ENCODE results near the gene RORC. TPM values are rescaled to one million over a fixed set of nuclear protein-coding genes. Genes with fewer than 3 reads are reported as not detected.
A peak's percentile ranks its signal among the peaks of the same experiment; 100 is the strongest.
"Not testable (repeated sequence)": the region's sequence is repeated elsewhere in the genome, so short reads cannot be mapped to it uniquely, and the experiment has no call there.

Gene RORC
- total RNA-seq, 1 experiment from 2014 or later = 0.03 TPM

- in situ Hi-C loops (cut with HindIII; ENCODE audit: low pct_unique_long_range_greater_than_20kb, low sequenced_read_pairs); DNase-seq (ENCODE audit: low read depth, low spot score): not testable (repeated sequence)
Observed at GRCh38 chr1:151768351-151769066, 63.1 kb downstream of the RORC start.

- no peak for DNase-seq (ENCODE audit: low read depth, low spot score)
- in situ Hi-C loops (cut with HindIII; ENCODE audit: low pct_unique_long_range_greater_than_20kb, low sequenced_read_pairs) = no loop called here
Observed at GRCh38 chr1:151763990-151764389, 67.6 kb downstream of the RORC start.

GRCh38 chr1:151762941-151763921 is 68.4 kb downstream of the RORC start, which contains the start of gene MRPL9:
MRPL9 (minus strand) TSS chr1:151763496; CDS start chr1:151763479, 17 bp downstream.
- in situ Hi-C loops (cut with HindIII; ENCODE audit: low pct_unique_long_range_greater_than_20kb, low sequenced_read_pairs) = no loop called here
- peak; percentile 84 for DNase-seq (ENCODE audit: low read depth, low spot score)

GRCh38 chr1:151760597-151761385 is 70.8 kb downstream of the RORC start:
- in situ Hi-C loops (cut with HindIII; ENCODE audit: low pct_unique_long_range_greater_than_20kb, low sequenced_read_pairs) = no loop called here
- no peak for DNase-seq (ENCODE audit: low read depth, low spot score)

- no peak for DNase-seq (ENCODE audit: low read depth, low spot score)
- in situ Hi-C loops (cut with HindIII; ENCODE audit: low pct_unique_long_range_greater_than_20kb, low sequenced_read_pairs) = no loop called here
Observed at GRCh38 chr1:151759241-151759640, 72.4 kb downstream of the RORC start.

- in situ Hi-C loops (cut with HindIII; ENCODE audit: low pct_unique_long_range_greater_than_20kb, low sequenced_read_pairs) = no loop called here
- DNase-seq (ENCODE audit: low read depth, low spot score) = no peak
Observed at GRCh38 chr1:151756291-151756690, 75.3 kb downstream of the RORC start.

Small RNA genes lying within 50 kb of the gene (small RNA-seq; reads per million reads assigned to genes)
- 0 reads per million in 2 experiments for gene RF00019

Other genes with a start within 250 kb of the RORC start
- gene SNX27, start 219.8 kb downstream of the RORC start, total RNA-seq (2014; rRNA removed; shearing (Covaris generic)) = 30.4 and 31.9 TPM in 2 replicates
- not detected in 2 replicates for gene CELF3, start 115.0 kb downstream of the RORC start, total RNA-seq (2014; rRNA removed; shearing (Covaris generic))
- 0.85 TPM in 1 of 2 replicates, not detected in the other for gene RIIAD1, start 110.3 kb downstream of the RORC start, total RNA-seq (2014; rRNA removed; shearing (Covaris generic))
- gene MRPL9, start 68.3 kb downstream of the RORC start, total RNA-seq (2014; rRNA removed; shearing (Covaris generic)) = 132 and 137 TPM in 2 replicates
- gene TDRKH, start 41.3 kb downstream of the RORC start, total RNA-seq (2014; rRNA removed; shearing (Covaris generic)) = 7.7 and 10.9 TPM in 2 replicates
- gene LINGO4, start 26.4 kb downstream of the RORC start, total RNA-seq (2014; rRNA removed; shearing (Covaris generic)) = not detected in 2 replicates
- gene C2CD4D, start 8.0 kb upstream of the RORC start, total RNA-seq (2014; rRNA removed; shearing (Covaris generic)) = 0.45 and 0.77 TPM in 2 replicates
- not detected in 2 replicates for gene THEM5, start 21.9 kb upstream of the RORC start, total RNA-seq (2014; rRNA removed; shearing (Covaris generic))
- gene THEM4, start 77.7 kb upstream of the RORC start, total RNA-seq (2014; rRNA removed; shearing (Covaris generic)) = 117 and 125 TPM in 2 replicates
- 89.9 and 118 TPM in 2 replicates for gene S100A10, start 162.1 kb upstream of the RORC start, total RNA-seq (2014; rRNA removed; shearing (Covaris generic))
- 566 and 602 TPM in 2 replicates for gene S100A11, start 205.2 kb upstream of the RORC start, total RNA-seq (2014; rRNA removed; shearing (Covaris generic))